Gastroesophageal sphincter (tissue), 2 donors: ENCODE results near the gene CIB4.

Source experiments
- POLR2A ChIP-seq, 2 donors: fragments of 450-650 bp; IDR thresholded peaks; one replicate each; pipeline ENCODE4 v1.6.1; 2017; ENCODE audit warnings: antibody characterized with exemption in 2 of 2, mild to moderate bottlenecking in 2 of 2, moderate library complexity in 1 of 2
- POLR2AphosphoS5 ChIP-seq: sonication (generic); formaldehyde crosslinking; IDR thresholded peaks from one replicate; pipeline ENCODE4 v1.6.1; 2017; ENCODE audit warnings: antibody characterized with exemption

GRCh38 chr2:26595146-26595545, 46.0 kb downstream of the CIB4 start:
- no peak for TF ChIP-seq POLR2A (IDR thresholded peaks at IDR 0.05)
- no peak for TF ChIP-seq POLR2AphosphoS5
